ENCODE results near the gene VCAM1. TPM values are rescaled to one million over a fixed set of nuclear protein-coding genes. Genes with fewer than 3 reads are reported as not detected.

VCAM1 gene
- total RNA-seq, 1 experiment from 2014 or later, result 0.07 TPM

DNA sequence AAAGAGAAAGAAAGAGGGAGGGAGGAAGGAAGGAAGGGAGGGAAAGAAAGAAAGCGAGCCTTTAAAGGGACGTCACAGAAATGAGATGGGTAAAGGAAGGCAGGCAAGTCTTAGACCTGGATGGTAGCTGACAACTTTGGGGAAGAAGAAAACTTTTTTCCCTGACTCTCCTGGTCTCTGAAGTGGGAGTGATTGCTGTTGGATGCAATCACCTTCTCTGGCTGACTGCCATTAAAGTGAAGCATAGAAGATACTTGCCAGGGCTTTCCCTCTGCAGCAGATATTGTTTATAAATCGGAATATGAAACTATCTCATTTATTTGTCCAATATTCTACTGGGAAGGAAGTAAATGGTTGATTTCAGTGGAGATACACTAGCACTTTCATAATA is 27.0 kb downstream of the VCAM1 start:
- H3K4me1 ChIP-seq (ENCODE audit: insufficient read depth, low read length), result no peaks in the 10 kb centered on the region; the same call in 1 of the 2 replicates
- no peak overlapping the region for H4K5ac ChIP-seq (ENCODE audit: insufficient read length, low read depth, low read length)
- no peak overlapping the region for H3K23ac ChIP-seq (ENCODE audit: insufficient read length, low read depth, low read length)
- Mint-ChIP-seq H3K27ac (no peak overlapping the region), H3K9me3 (no peaks in the 10 kb centered on the region), H3K36me3 (ENCODE audit: insufficient read depth in 1 of 3, low read depth in 3 of 3) (no peaks in the 10 kb centered on the region), H3K27me3 (ENCODE audit: low read depth) (peaks cover 2% of the 10 kb centered on the region; the same call in 1 of the 2 replicates), H3K4me1 (peaks cover 4 to 15% of the 10 kb centered on the region in 2 experiments), H3K4me3 (no peak overlapping the region)
- no peak overlapping the region for H3T11ph ChIP-seq (ENCODE audit: low read length)
- H3K4me2 ChIP-seq (ENCODE audit: insufficient read depth, insufficient read length, low read length), result no peak overlapping the region
- no peak overlapping the region for H3K4ac ChIP-seq (ENCODE audit: low read depth, low read length)
- DNase-seq, result no peak
- no peaks in the 10 kb centered on the region for H4K20me1 ChIP-seq (ENCODE audit: control insufficient read depth, insufficient read depth, insufficient read length)
- H3K14ac ChIP-seq (ENCODE audit: insufficient read depth, low read length), result no peak overlapping the region
- no peak overlapping the region for H2AFZ ChIP-seq (ENCODE audit: low read length)
- H2BK120ac ChIP-seq (ENCODE audit: low read depth, low read length, poor library complexity, severe bottlenecking), result no peak overlapping the region
- no peaks in the 10 kb centered on the region for H3K27me3 ChIP-seq (ENCODE audit: insufficient read depth, low read length)
- H2BK15ac ChIP-seq (ENCODE audit: low read depth, low read length), result no peak overlapping the region
- H4K8ac ChIP-seq (replicated peaks; ENCODE audit: insufficient read length, low read depth, low read length), result no peak overlapping the region
- no peak overlapping the region for H2BK20ac ChIP-seq (ENCODE audit: low read depth, low read length, poor library complexity, severe bottlenecking)
- no peak overlapping the region for H2AK5ac ChIP-seq (ENCODE audit: insufficient read length, low read length)
- no peak overlapping the region for H3K18ac ChIP-seq (ENCODE audit: insufficient read length, low read depth, low read length)
- no peaks in the 10 kb centered on the region for H3K79me1 ChIP-seq (ENCODE audit: insufficient read depth, low read depth, low read length, poor library complexity, severe bottlenecking)
- H4K91ac ChIP-seq (ENCODE audit: insufficient read length, low read depth, low read length), result no peak overlapping the region
- H2BK12ac ChIP-seq (ENCODE audit: insufficient read length, low read depth, low read length), result no peak overlapping the region
- no peak overlapping the region for H3K56ac ChIP-seq (ENCODE audit: insufficient read length, low read depth, low read length)
- H3K23me2 ChIP-seq (ENCODE audit: insufficient read length, low read depth, low read length, poor library complexity, severe bottlenecking), result no peaks in the 10 kb centered on the region
- no peaks in the 10 kb centered on the region for H3K79me2 ChIP-seq (ENCODE audit: insufficient read depth, low read length)
- H2BK5ac ChIP-seq (ENCODE audit: insufficient read length, low read length), result no peak overlapping the region
- no peak overlapping the region for H3K9ac ChIP-seq (ENCODE audit: extremely low read depth, insufficient read length, low read length)
- WGBS (ENCODE audit: extremely low coverage, insufficient read length, low lambda C conversion rate), result no CpG with 5 or more reads among the region's 3 CpGs
- TF ChIP-seq, protein P1, sequence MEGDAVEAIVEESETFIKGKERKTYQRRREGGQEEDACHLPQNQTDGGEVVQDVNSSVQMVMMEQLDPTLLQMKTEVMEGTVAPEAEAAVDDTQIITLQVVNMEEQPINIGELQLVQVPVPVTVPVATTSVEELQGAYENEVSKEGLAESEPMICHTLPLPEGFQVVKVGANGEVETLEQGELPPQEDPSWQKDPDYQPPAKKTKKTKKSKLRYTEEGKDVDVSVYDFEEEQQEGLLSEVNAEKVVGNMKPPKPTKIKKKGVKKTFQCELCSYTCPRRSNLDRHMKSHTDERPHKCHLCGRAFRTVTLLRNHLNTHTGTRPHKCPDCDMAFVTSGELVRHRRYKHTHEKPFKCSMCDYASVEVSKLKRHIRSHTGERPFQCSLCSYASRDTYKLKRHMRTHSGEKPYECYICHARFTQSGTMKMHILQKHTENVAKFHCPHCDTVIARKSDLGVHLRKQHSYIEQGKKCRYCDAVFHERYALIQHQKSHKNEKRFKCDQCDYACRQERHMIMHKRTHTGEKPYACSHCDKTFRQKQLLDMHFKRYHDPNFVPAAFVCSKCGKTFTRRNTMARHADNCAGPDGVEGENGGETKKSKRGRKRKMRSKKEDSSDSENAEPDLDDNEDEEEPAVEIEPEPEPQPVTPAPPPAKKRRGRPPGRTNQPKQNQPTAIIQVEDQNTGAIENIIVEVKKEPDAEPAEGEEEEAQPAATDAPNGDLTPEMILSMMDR (conservative IDR thresholded peaks at IDR 0.05), result no peak
- H3K27ac ChIP-seq (ENCODE audit: insufficient read length, low read depth, low read length), result no peak overlapping the region
- H3K9me3 ChIP-seq (ENCODE audit: control insufficient read depth, low read depth, low read length), result no peaks in the 10 kb centered on the region
